GM21529 (cell line): ENCODE measurements around the gene ZNF213.

Source experiments
- ATAC-seq: cut with Tn5 transposase; IDR thresholded peaks from one replicate; pipeline ENCODE4 v1.9.1; 2021; ENCODE audit not compliant: unreplicated experiment

ZNF213 gene, protein sequence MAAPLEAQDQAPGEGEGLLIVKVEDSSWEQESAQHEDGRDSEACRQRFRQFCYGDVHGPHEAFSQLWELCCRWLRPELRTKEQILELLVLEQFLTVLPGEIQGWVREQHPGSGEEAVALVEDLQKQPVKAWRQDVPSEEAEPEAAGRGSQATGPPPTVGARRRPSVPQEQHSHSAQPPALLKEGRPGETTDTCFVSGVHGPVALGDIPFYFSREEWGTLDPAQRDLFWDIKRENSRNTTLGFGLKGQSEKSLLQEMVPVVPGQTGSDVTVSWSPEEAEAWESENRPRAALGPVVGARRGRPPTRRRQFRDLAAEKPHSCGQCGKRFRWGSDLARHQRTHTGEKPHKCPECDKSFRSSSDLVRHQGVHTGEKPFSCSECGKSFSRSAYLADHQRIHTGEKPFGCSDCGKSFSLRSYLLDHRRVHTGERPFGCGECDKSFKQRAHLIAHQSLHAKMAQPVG

DNA sequence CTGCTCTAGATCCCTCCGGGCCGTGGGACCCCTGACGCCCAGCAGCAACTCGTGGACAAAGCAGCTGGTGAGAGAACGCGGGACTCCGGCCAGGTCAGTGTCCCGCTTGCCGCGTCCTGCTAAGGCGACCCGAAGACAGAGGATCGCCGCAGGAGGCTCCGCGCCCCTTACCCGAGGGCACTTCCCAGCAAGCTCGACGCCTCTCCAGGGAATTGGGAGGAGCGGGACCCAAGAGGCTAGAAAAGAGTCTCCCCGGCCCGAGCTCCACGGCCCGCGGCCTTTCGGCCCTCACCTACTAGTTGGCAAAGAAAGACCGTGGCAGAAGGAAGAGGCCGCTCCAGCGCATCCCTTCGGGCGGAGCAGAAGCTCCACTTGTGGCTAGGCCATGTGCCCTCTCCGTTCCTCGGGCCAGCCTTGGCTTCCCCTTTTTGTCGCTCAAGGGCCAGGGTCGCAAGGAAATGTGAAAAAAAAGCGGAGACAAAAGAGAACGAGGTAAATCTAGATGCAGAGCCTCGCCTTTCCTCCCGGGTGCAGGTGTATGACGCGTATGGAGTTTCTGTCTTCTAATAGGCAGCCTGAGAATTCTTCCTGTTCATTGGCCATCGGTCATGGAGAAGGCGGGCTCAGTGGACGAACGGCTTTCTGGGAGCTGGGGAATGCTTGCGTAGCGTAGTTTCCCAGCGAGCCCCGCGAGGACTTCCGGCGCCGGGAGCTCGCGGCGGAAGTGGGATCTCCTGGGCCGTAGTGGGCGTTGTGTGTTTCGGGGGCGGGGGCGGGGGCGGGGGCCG lies at the start of gene ZNF213:
TSS of gene ZNF213 (plus strand) at position 692 of the 788 bp plus-strand sequence. CDS start 2,252 bp downstream, outside the sequence.
- ATAC-seq, result peak; percentile 91

DNA sequence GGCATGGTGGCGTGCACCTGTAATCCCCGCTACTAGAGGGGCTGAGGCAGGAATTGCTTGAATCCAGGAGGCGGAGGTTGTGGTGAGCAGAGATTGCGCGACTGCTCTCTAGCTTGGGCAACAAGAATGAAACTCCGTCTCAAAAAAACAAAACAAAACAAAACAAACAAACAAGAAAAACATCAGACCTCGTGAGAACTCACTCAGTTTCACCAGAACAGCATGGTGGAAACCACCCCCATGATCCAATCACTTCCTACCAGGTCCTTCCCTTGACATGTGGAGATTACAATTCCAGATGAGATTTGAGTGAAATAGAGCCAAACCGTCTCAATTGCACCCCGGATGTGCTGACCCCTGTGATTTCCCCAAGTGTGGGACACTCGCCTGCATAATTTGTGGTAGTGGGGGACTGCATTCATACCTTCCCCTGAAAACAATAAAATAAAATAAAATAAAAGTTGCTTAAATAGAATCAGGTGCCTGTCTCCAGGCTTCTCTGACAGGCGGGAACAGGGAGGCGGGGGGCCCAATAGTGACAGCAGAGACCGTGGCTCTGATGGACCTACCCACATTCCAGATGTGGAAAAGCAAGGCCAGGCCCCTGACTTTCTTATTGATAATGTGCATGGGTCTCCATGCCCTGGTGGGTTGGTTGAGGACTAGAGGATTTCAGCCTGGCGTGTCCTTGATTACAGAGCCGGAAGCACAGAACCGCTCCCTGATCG lies 48.8 kb upstream of the ZNF213 start:
- no peak for ATAC-seq

DNA sequence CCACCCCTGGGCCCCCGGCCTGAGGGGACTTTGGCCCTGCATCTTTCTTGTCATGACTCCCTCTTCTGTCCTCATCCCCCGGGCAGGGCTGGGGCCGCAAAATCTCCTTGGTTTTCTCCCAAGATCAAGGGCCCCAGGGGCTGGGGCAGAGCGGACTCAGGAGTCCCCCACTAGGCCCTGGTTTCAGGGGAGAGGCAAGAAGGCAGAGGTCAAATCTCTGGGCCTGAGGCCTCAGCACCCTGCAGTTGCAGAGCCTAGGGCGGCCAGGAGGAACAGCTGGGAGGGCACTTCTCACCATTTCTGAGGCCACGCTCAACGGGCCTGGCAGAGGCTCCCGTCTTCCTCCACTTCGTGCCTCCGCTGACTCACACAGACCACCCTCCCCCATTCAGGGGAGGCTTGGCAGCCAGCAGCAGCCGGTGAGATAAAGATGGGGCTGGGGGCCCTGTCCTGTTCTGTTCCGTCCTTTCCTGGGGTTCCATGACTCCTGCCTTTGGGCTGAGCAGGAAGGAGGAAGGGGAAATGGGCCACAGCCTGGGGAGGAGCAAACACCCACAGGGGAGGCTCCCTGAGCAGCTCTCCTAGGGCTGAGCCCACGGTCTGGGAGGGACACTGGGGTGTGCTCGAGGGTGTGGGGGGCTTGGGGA lies 48.1 kb upstream of the ZNF213 start:
- ATAC-seq, result no peak

DNA sequence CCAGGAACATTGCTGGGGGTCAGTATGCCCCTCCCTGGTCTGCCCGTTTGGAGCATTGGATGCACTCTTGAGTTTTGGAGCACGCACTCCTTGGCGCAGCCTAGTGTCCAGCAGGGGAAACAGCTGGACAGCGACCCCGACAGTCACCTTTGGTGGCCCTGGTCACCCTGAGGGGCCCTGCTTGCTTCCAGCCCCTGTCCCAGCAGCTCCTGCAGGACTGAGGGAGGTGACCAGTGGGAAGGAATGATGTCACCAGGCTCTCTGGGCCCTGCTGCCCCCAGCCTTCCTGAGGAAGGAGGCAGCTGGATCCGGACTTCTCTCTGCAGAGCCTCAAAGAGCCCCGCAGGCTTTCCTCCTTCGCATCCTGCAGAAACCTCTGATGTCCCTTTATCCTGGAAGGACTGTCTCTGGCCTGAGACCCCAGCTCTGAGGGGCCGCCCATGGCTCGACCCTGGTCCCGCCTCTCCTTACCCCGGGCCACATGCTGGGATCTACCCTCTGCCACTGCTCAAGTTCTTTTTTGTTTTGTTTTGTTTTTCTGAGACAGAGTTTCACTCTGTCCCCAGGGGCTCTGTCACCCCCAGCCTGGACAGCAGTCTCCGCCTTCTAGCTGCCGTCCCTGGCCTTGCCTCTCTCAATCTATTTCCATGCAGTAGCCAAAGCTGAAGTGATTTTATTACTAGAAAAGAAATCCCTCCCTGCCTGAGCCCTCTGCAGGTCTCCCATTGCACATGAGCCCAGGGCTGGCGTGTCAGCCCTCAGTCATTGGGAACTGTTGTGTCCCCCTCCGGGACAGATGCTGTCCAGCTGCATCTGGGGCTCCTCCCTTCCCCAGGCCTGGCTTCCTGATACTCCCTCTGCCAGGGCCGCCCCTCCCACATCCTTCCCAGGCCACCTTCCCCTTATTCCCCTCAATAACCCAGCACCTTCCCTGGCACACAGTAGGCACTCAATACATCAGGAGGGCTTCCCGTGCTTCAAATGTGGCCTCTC lies 47.3 kb upstream of the ZNF213 start:
- ATAC-seq, result no peak

DNA sequence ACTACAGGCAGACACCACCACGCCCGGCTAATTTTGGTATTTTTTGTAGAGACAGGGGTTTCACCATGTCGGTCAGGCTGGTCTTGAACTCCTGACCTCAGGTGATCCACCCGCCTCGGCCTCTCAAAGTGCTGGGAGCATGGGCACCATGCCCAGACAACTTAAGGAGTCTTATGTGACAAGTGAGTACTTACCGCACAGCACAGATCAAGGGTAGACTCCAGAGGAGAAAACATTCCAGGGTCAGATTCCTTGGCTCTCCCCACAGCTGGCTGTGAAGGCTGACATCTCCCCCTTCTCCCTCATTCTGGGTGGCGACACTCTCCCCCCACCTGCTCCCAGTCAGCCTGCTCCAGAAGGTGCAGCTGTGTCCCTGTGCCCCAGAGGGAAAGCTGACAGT lies 46.4 kb upstream of the ZNF213 start:
- no peak for ATAC-seq

DNA sequence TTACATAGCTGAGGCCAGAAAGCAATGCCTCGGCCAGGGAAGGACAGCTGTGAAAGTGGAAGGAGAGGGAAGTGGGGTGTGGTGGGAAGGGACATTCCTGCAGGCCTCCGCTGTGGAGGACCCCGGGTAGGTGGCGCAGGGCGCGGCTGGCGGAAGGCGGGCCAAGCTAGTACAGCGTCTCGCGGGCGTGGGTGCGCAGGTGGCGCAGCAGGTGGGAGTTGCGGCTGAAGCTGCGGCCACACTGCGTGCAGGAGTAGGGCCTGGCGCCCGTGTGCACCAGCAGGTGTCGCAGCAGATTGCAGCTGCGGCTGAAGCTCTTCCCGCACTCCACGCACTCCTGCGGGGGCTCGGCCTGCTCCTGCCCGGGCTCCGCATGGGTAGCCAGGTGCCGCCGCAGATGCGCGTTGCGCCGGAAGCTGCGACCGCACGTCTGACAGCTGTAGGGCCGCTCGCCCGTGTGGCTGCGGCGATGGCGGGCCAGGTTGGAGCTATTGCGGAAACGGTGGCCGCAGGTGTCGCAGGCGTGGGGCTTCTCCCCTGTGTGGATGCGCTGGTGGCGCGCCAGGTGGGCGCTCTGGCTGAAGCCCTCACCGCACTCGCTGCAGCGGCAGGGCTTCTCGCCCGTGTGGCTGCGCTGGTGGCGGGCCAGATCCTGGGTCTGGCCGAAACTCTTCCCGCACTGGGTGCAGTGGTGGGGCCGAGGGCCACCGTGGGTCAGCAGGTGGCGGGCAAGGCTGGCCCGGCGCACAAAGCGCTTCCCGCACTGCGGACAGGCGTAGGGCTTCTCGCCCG lies 45.7 kb upstream of the ZNF213 start:
- ATAC-seq, result no peak

GRCh38 chr16:3089717-3090592 lies 44.9 kb upstream of the ZNF213 start:
- ATAC-seq, result no peak

DNA sequence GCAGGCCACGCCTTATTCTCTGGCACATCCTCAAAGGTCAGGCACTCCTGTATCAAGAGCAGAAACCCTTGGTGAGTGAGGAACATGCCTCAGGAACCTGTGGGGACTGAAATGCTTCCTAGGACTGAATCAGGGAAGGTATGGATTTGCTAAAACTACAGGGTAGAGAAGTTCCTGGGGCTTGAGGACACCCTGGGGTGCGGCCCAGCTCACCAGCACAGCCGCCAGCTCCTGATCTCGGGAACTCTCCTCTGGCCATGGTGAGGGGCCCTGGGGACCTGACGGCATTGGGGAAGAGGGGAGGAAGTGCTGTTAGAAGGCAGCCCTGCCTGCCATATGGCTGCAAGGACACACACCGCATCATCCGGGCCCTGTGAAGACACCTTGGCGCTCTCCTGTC lies 43.3 kb upstream of the ZNF213 start:
- no peak for ATAC-seq

DNA sequence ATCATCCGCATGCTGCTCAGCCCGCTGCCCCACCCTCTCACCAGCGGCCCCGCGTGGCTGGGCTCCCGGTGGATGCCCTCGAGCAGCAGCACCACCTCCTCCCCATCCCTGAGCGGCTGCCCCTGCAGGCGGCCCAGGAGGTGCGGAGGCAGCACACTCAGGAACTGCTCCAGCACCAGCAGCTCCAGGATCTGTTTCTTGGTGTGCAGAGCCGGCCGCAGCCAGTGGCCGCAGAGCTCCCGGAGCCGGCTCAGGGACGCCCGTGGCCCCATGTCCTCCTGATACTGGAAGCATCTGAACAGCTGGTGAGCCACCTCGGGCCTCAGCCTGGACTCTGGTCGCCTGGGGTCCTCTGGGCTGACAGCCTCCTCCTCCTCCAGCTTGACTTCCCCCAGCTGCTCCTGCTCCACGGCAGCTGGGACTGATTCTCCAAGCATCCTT lies 42.3 kb upstream of the ZNF213 start:
- ATAC-seq, result no peak

DNA sequence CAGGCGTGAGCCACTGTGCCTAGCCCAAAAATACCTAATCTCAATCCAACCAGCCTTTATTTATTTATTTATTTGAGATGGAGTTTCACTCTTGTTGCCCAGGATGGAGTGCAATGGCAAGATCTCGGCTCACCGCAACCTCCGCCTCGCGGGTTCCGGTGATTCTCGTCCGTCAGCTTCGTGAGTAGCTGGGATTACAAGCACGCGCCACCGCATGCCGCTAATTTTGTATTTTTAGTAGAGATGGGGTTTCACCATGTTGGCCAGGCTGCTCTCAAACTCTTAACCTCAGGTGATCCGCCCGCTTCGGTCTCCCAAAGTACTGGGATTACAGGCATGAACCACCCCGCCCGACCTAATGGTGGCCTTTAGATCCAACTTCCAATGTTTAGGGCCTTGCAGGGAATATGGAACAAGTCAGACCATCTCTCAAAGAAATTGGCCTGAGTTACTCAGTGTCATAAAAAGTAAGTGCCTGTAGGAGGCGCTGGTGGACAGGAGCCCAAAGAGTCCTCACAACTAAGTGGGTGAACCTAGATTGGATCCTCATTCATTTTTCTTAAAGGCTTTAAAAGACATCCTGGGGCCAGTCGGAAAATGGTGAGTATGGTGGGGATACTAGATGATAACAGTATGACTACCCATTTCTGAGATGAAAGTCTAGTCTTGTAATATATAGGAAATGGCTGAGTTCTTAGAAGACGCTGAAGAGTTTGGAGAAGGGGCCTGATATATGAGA lies 40.4 kb upstream of the ZNF213 start:
- ATAC-seq, result no peak

DNA sequence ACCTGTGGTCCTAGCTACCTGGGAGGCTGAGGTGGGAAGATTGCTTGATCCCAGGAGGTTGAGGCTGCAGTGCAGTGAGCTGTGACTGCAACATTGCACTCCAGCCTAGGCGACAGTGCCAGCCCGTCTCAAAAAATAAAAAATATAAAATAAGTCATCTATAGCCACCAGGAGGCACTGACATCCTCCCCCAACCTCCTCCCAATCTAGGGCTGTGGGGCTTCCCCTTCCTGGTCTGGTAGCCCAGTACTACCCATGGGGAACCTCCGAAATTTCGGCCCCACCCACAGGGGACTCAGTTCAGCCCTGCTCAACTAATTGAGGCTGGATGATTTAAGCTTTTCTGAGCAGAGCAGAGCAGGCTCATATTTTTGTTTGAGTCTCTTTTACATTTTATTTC lies 39.0 kb upstream of the ZNF213 start:
- ATAC-seq, result peak; percentile 57

DNA sequence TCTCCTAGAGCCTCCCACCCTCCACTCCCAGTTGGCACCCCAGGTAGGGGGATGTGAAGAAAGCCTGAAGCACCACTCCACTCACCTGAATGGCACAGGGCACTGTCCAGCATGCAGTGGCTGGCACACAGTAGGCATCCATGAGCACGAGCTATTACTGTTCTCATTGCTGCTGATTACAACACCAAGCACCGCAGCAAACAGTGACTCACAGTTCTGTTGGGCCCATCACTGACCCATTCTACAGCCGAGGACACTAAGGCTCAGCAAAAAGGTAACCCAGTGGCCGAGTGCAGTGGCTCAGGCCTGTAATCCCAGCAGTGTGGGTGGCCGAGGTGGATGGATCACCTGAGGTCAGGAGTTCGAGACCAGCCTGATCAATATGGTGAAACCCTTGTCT lies 38.5 kb upstream of the ZNF213 start:
- ATAC-seq, result no peak

GRCh38 chr16:3097266-3097665 lies 37.6 kb upstream of the ZNF213 start:
- no peak for ATAC-seq

DNA sequence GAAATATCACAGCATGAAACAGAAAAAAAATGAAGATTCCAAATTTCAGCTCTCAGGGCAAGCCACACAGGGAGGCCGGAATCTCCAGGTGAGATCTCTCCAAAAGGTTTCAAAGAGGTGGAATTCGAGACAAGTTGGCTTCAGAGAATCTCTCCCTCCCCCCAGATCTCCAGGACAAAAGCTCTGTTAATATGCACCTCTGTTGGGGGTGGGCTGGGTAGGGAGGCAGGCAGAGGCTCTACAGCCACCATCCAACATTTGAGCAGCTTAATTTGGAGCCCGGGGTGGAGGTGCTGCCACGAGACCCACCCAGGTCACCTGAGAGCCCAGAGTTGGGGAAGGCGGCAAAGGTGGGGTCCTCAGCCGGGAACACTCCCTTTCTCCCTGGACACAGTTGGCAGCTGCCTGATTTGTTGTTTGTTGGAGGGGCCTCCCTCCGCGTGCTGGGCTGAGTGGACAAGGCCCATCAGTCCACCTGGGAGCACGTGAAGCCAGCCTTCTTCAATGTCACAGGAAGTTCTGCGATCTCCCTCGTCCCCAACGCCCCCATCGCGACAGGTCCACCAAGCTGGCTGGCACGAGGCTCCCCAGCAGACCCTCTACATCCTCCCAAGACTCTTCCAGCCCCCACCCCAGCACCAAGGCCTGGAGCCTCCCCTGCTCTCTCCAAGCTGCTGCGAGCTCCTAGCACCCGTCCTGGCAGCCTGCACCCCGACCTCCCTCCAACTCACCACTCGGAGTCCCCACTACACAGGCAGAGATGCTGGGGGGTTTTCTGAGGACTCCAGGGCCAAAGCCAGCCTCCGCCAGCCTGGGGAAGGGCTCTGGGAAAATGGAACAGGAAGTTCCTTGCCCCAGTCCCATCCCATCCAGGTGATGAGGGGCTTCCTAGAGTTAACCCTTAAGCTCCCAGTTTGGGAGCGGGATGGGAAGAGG lies 36.1 kb upstream of the ZNF213 start, which contains the start of gene ZSCAN10:
TSS of gene ZSCAN10 (minus strand) at position 836 of the 936 bp plus-strand sequence. CDS start 6,357 bp downstream, outside the sequence.
- no peak for ATAC-seq

- no peak for ATAC-seq
Observed at GRCh38 chr16:3099395-3099731, 35.5 kb upstream of the ZNF213 start.
